Kidney (tissue), 14 donors: Measurements from ENCODE around the gene SMIM14. TPM values are rescaled to one million over a fixed set of nuclear protein-coding genes. Genes with fewer than 3 reads are reported as not detected.

Experiments
- DNase-seq, 5 donors: peaks; one replicate each; pipeline ENCODE4 v3.0.0-alpha.2; 2013 to 2020
- FAIRE-seq: peaks from 2 replicates; lab custom pipeline; 2012; peaks lifted over from hg19 to GRCh38; lab: Jason Lieb, UNC
- H3K27ac ChIP-seq, 2 donors: one replicate each; pipeline ENCODE4 v1.7.0; 2013; ENCODE audit warnings: low read depth in 2 of 2, low read length in 2 of 2, inconsistent platforms in 1 of 2
- H3K27me3 ChIP-seq: one replicate; pipeline ENCODE4 v1.7.1; 2013; ENCODE audit warnings: low read length, inconsistent platforms; ENCODE audit not compliant: control insufficient read depth, insufficient read depth
- H3K36me3 ChIP-seq, 3 donors: one replicate each; pipeline versions ENCODE4 v1.7.0 to v1.7.1; 2013; ENCODE audit warnings: low read length in 3 of 3, control low read depth in 1 of 3, inconsistent platforms in 1 of 3; ENCODE audit not compliant: insufficient read depth in 3 of 3, control insufficient read depth in 2 of 3
- H3K4me1 ChIP-seq, 3 donors: one replicate each; pipeline versions ENCODE4 v1.7.0 to v1.7.1; 2013; ENCODE audit warnings: low read length in 3 of 3, inconsistent platforms in 1 of 3, low read depth in 1 of 3; ENCODE audit not compliant: control insufficient read depth in 2 of 3, insufficient read depth in 2 of 3
- H3K4me3 ChIP-seq, 3 donors: one replicate each; pipeline versions ENCODE4 v1.7.0 to v1.8.1; 2013; ENCODE audit warnings: low read length in 3 of 3, control low read depth in 1 of 3, inconsistent platforms in 1 of 3
- H3K9ac ChIP-seq, 3 donors: one replicate each; pipeline versions ENCODE4 v1.7.0 to v1.7.1; 2013; ENCODE audit warnings: low read length in 3 of 3, control low read depth in 1 of 3, inconsistent platforms in 1 of 3
- H3K9me3 ChIP-seq, 3 donors: one replicate each; pipeline versions ENCODE4 v1.7.0 to v1.7.1; 2013; ENCODE audit warnings: low read length in 3 of 3, control low read depth in 1 of 3, inconsistent platforms in 1 of 3; ENCODE audit not compliant: control insufficient read depth in 2 of 3, insufficient read depth in 1 of 3
- intact Hi-C: fragments of 100-400 bp; cut with DNase I; formaldehyde crosslinking; loops from one replicate; pipeline ENCODE4 v1.11.1; 2022
- polyA plus RNA-seq: library from polyadenylated mRNA; stranded (reverse); fragments of 350-450 nt; fragmentation: Illumina TruSeq; extraction: RNeasy Lipid Tissue Mini Kit (QIAGEN cat#74804); gene quantifications from one replicate; pipeline ENCODE4 v1.2.3, GENCODE V29; 2014; ENCODE audit warnings: low read depth, low replicate concordance; ENCODE audit not compliant: insufficient read depth
- total RNA-seq: library from RNA; stranded (reverse); fragmentation: NEBNext Ultra II Directional; extraction: Animal tissue kit (Norgen Biotek cat#: 25700); gene quantifications from one replicate; pipeline ENCODE4 v1.2.1, GENCODE V29; 2021
- TF ChIP-seq, protein P1 (sequence below): IDR thresholded peaks from 3 replicates; pipeline ENCODE4 v1.5.1; 2012; ENCODE audit warnings: mild to moderate bottlenecking, moderate library complexity, borderline replicate concordance; ENCODE audit not compliant: insufficient read depth; ENCODE audit errors: extremely low read depth
- donor health status: control.
- donor health status: control.
- donor health status: control.
- donor health status: control.
- donor health status: control.
- donor health status: DM: yes; HTN: yes; CAD: no.
- donor health status: Normal renal cell carcinoma (clear cell type).

SMIM14 gene
- total and polyA plus RNA-seq, 2 donors from 2014 or later = 26.3 to 64.2 TPM

DNA sequence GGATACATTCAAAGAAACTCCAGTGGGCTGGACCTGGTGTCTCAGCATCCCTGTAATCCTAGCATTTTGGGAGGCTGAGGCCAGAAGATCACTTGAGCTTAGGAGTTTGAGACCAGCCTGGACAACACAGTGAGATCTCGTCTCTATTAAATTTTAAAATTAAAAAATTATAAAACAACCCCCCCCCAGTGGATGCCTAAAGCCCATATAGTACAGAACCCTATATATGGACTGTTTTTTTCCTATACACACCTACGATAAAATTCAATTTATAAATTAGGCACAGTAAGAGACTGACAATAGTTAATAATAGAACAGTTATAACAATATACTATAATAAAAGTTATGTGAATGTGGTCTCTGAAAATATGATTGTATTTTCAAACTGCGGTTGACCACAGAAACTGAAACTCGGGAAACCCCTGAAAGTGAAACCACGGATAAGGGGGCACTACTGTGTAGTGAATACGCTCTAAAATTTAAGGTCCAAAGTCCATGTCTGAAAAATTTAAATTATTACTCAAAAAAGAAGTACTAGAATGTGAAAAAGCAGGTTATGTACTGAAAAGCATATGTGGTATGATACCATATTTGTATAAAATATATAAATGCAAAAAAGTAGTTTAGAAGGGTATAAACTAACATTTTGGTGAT lies 2.0 kb downstream of the SMIM14 start:
- H3K4me1 ChIP-seq = peaks cover 0 to 9% (median 5%) of the 10 kb centered on the region in 3 donors
- intact Hi-C loops = no loop called here
- H3K36me3 ChIP-seq = peaks cover 0 to 5% (median 0%) of the 10 kb centered on the region in 3 donors
- peak overlapping the region; percentile 95 to 98 for H3K27ac ChIP-seq
- peak overlapping the region; percentile 37 to 91 (median 85) for H3K9ac ChIP-seq
- FAIRE-seq (no peak), DNase-seq (peak in 2 of 5 donors; percentile 13 to 32)
- TF ChIP-seq, protein P1, sequence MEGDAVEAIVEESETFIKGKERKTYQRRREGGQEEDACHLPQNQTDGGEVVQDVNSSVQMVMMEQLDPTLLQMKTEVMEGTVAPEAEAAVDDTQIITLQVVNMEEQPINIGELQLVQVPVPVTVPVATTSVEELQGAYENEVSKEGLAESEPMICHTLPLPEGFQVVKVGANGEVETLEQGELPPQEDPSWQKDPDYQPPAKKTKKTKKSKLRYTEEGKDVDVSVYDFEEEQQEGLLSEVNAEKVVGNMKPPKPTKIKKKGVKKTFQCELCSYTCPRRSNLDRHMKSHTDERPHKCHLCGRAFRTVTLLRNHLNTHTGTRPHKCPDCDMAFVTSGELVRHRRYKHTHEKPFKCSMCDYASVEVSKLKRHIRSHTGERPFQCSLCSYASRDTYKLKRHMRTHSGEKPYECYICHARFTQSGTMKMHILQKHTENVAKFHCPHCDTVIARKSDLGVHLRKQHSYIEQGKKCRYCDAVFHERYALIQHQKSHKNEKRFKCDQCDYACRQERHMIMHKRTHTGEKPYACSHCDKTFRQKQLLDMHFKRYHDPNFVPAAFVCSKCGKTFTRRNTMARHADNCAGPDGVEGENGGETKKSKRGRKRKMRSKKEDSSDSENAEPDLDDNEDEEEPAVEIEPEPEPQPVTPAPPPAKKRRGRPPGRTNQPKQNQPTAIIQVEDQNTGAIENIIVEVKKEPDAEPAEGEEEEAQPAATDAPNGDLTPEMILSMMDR = no peak
- peak overlapping the region; percentile 86 to 99 (median 95) for H3K4me3 ChIP-seq
- no peaks in the 10 kb centered on the region for H3K9me3 ChIP-seq
- H3K27me3 ChIP-seq = no peaks in the 10 kb centered on the region

- DNase-seq (peak in 1 of 5 donors; percentile 33), FAIRE-seq (no peak)
- no peaks in the 10 kb centered on the region for H3K27me3 ChIP-seq
- peaks cover 0 to 5% (median 0%) of the 10 kb centered on the region in 3 donors for H3K36me3 ChIP-seq
- no peak overlapping the region for H3K27ac ChIP-seq
- H3K4me3 ChIP-seq = no peak overlapping the region
- H3K4me1 ChIP-seq = peaks cover 0 to 5% (median 5%) of the 10 kb centered on the region in 3 donors
- H3K9ac ChIP-seq = no peak overlapping the region
- intact Hi-C loops = no loop called here
- H3K9me3 ChIP-seq = no peaks in the 10 kb centered on the region
- TF ChIP-seq, protein P1 = no peak
These were observed 3.6 kb downstream of the SMIM14 start for GRCh38 chr4:39635023-39635422.

GRCh38 chr4:39631700-39632079 lies 7.0 kb downstream of the SMIM14 start:
- peaks cover 0 to 5% (median 0%) of the 10 kb centered on the region in 3 donors for H3K4me1 ChIP-seq
- H3K36me3 ChIP-seq = peaks cover 0 to 5% (median 0%) of the 10 kb centered on the region in 3 donors
- intact Hi-C loops = no loop called here
- H3K27ac ChIP-seq = no peak overlapping the region
- FAIRE-seq (no peak), DNase-seq (no peak)
- no peak overlapping the region for H3K9ac ChIP-seq
- H3K27me3 ChIP-seq = no peaks in the 10 kb centered on the region
- no peak overlapping the region for H3K4me3 ChIP-seq
- H3K9me3 ChIP-seq = no peaks in the 10 kb centered on the region
- TF ChIP-seq, protein P1 = no peak
